GM12891 (cell line): Measurements from ENCODE around the gene LBX2.
A peak's percentile ranks its signal among the peaks of the same experiment; 100 is the strongest.
"Not testable (repeated sequence)": the region's sequence is repeated elsewhere in the genome, so short reads cannot be mapped to it uniquely, and the experiment has no call there.

ENCODE experiments used
- DNase-seq: peaks from one replicate; pipeline ENCODE4 v3.0.0; 2011; ENCODE audit warnings: low spot score; ENCODE audit not compliant: insufficient read length
- FAIRE-seq: peaks from 2 replicates; lab custom pipeline; 2011; peaks lifted over from hg19 to GRCh38; lab: Jason Lieb, UNC
- PAX5 ChIP-seq: IDR thresholded peaks from 2 replicates; pipeline ENCODE4 v1.6.1; 2011; ENCODE audit warnings: low read length, moderate library complexity, mild to moderate bottlenecking; ENCODE audit not compliant: insufficient read depth, severe bottlenecking
- POLR2A ChIP-seq: IDR thresholded peaks from 2 replicates; pipeline ENCODE4 v1.6.1; 2011; ENCODE audit warnings: low read depth, low read length, control low read depth
- POLR2AphosphoS5 ChIP-seq: IDR thresholded peaks from 2 replicates; pipeline ENCODE4 v1.6.1; 2011; ENCODE audit warnings: low read depth, low read length, control low read depth
- POU2F2 ChIP-seq: IDR thresholded peaks from 2 replicates; pipeline ENCODE4 v1.6.1; 2011; ENCODE audit warnings: low read depth, mild to moderate bottlenecking, control low read depth, low read length, moderate library complexity
- SPI1 ChIP-seq: IDR thresholded peaks from 2 replicates; pipeline ENCODE4 v1.6.1; 2011; ENCODE audit warnings: low read depth, low read length, control low read depth
- TAF1 ChIP-seq: IDR thresholded peaks from 2 replicates; pipeline ENCODE4 v1.6.1; 2011; ENCODE audit warnings: low read depth, low read length, control low read depth

LBX2 gene

GRCh38 chr2:74482801-74483674, 16.4 kb downstream of the LBX2 start, which contains the start of the genes CCDC142 and TTC31:
CCDC142 (minus strand) TSS chr2:74482998; CDS start chr2:74482837, 161 bp downstream.
TTC31 (plus strand) TSS chr2:74483081; CDS start chr2:74483096, 15 bp downstream.
- FAIRE-seq: peak; percentile 97

DNA sequence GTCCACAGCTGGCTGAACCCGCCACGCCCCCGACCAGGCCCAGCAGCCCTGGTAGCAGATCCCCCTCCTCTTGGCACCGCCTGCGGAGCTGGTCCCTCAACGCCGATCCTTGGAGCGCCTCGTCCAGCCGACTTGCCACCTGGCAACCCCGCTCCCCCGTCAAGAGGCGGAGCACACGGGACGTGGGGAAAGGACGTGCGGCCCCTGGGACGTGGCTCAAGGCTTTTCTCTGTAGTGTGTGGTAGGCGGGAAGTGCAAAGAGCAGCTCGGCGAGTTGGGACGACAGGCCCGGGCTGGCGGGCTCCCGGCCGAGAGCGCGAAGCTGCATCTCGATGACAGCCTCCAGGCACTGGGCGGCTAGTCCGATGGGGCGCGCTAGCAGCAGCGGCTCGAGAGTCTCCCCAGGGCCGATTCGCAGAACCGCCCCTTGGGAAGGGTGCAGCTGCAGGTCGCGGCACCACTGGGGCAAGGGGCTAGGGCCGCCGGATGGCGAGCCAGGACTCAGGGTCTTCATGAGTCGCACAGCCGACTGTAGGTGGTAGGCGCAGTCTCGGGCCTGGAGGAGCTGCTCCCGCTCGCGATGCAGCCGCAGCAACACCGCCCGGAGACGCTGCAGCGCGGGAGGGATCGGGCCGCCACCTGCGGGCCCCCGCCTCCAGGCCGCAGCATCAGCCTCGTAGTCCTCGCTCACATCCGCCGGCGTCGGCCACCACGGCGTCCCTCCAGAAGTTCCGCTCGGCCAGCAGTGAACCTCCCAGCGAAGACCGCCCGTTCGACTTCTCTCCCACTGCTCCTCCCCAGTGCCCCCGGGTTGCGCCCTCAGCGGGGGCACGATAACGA, 17.2 kb downstream of the LBX2 start:
- DNase-seq (no peak), FAIRE-seq (no peak)
- no peak for TF ChIP-seq PAX5
- TF ChIP-seq POU2F2: no peak
- TF ChIP-seq POLR2A: no peak
- no peak for TF ChIP-seq POLR2AphosphoS5
- no peak for TF ChIP-seq TAF1
- no peak for TF ChIP-seq SPI1

More at GRCh38 chr2:74482801-74483674, 16.4 kb downstream of the LBX2 start, which contains the start of the genes CCDC142 and TTC31:
- TF ChIP-seq POU2F2 (peak; percentile 66; the same call in 1 of the 2 replicates), PAX5 (no peak), POLR2A (peak; percentile 70), TAF1 (peak; percentile 93), POLR2AphosphoS5 (peak; percentile 64), SPI1 (peak; percentile 29; the same call in 1 of the 2 replicates)
- peak; percentile 88 for DNase-seq

- DNase-seq (no peak), FAIRE-seq (no peak)
- TF ChIP-seq POU2F2 (no peak), TAF1 (no peak)
Measured at GRCh38 chr2:74481431-74481830, 18.0 kb downstream of the LBX2 start.

DNA sequence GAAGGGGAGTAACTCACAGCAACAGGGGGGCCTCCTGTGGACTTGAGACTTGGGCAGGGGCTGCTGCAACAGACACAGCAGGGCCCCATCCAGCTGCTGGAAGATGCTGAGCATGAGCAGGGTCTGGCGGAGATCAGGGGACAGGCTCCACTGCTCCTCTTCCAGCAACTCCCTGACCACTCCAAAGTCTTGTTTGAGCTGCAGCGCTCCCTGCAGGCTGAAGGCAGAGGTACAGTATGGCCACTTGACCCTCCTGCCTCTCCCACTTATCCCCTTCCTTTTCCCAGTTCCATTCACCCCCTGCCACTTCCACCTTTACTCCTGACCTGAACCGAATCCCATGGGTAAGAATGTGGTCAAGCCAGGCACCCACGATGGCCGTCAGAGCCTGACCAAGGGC, 24.5 kb downstream of the LBX2 start:
- DNase-seq (no peak), FAIRE-seq (no peak)
- TF ChIP-seq SPI1: no peak
- TF ChIP-seq POU2F2: no peak
- TF ChIP-seq PAX5: no peak
- TF ChIP-seq TAF1: no peak
- no peak for TF ChIP-seq POLR2AphosphoS5
- no peak for TF ChIP-seq POLR2A

- no peak for TF ChIP-seq TAF1
- TF ChIP-seq POU2F2: no peak
- TF ChIP-seq SPI1: no peak
- no peak for TF ChIP-seq PAX5
- no peak for TF ChIP-seq POLR2A
- TF ChIP-seq POLR2AphosphoS5: no peak
- no peak for FAIRE-seq
- no peak for DNase-seq
Measured at GRCh38 chr2:74474481-74474880, 24.9 kb downstream of the LBX2 start.

DNA sequence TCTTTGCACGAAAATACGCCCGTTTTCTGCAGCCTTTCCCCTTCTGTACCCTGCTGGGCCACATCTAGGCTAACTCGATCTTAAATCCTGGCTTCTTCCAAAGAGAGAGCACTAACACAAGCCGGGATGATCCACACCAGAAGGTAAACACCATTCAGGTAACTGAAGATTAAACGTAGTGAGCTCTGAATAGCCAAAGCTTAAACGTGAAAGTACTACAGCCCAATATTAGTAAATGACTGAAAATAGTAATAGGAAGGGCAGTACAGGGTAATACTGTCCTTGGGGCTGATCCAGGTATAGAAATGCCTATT, 26.5 kb downstream of the LBX2 start:
- DNase-seq (no peak), FAIRE-seq (no peak)
- no peak for TF ChIP-seq POU2F2
- no peak for TF ChIP-seq POLR2A
- no peak for TF ChIP-seq PAX5
- TF ChIP-seq SPI1: no peak
- no peak for TF ChIP-seq POLR2AphosphoS5
- TF ChIP-seq TAF1: no peak

GRCh38 chr2:74472086-74472944, 27.1 kb downstream of the LBX2 start, which contains the start of gene MRPL53:
MRPL53 (minus strand) TSS chr2:74472680; CDS start chr2:74472660, 20 bp downstream.
- DNase-seq (peak; percentile 77), FAIRE-seq (peak; percentile 95)
- TF ChIP-seq PAX5: peak; percentile 62
- TF ChIP-seq SPI1: peak; percentile 18; the same call in 1 of the 2 replicates
- peak; percentile 97 for TF ChIP-seq POLR2AphosphoS5
- peak; percentile 97 for TF ChIP-seq POLR2A
- TF ChIP-seq TAF1: peak; percentile 84
- peak; percentile 86 for TF ChIP-seq POU2F2

- FAIRE-seq (no peak), DNase-seq (no peak)
- no peak for TF ChIP-seq POU2F2
Measured at GRCh38 chr2:74471332-74472065, 27.9 kb downstream of the LBX2 start.

GRCh38 chr2:74470742-74471141, 28.7 kb downstream of the LBX2 start:
- not testable (repeated sequence) for DNase-seq, FAIRE-seq
